GM12801 (cell line): Measurements from ENCODE around the gene FBXO31.

Experiments
- CTCF ChIP-seq: IDR thresholded peaks from one replicate; pipeline ENCODE4 v1.5.1; 2011; ENCODE audit warnings: control low read depth; ENCODE audit not compliant: insufficient read length; ENCODE audit errors: extremely low read depth

FBXO31 gene

GRCh38 chr16:87306516-87306915 is 77.1 kb downstream of the FBXO31 start:
- TF ChIP-seq CTCF, result no peak

- TF ChIP-seq CTCF, result no peak
These were observed 77.8 kb downstream of the FBXO31 start for GRCh38 chr16:87305505-87306391.

GRCh38 chr16:87304951-87305350 is 78.6 kb downstream of the FBXO31 start:
- TF ChIP-seq CTCF, result no peak

- TF ChIP-seq CTCF, result no peak
These were observed 79.5 kb downstream of the FBXO31 start for GRCh38 chr16:87303962-87304521.

GRCh38 chr16:87303431-87303930 is 80.1 kb downstream of the FBXO31 start:
- TF ChIP-seq CTCF, result no peak

- TF ChIP-seq CTCF, result no peak
These were observed 84.6 kb downstream of the FBXO31 start for GRCh38 chr16:87298857-87299465.

GRCh38 chr16:87297918-87298631 is 85.5 kb downstream of the FBXO31 start:
- TF ChIP-seq CTCF, result no peak
